Type B pancreatic cell (in vitro differentiated cells): Measurements from ENCODE around the gene KRTAP22-2. TPM values are rescaled to one million over a fixed set of nuclear protein-coding genes. Genes with fewer than 3 reads are reported as not detected.

ENCODE experiments used
- DNase-seq: peaks from one replicate; pipeline ENCODE4 v3.0.0; 2021; ENCODE audit warnings: mixed read lengths; ENCODE audit not compliant: unreplicated experiment; ENCODE audit errors: extremely low spot score
- H3K27ac Mint-ChIP-seq: 2 replicates; pipeline ENCODE4 v1.8.0; 2021; ENCODE audit warnings: mild to moderate bottlenecking, mixed read lengths
- H3K27me3 Mint-ChIP-seq: 2 replicates; pipeline ENCODE4 v1.8.0; 2021; ENCODE audit warnings: mixed read lengths
- H3K36me3 Mint-ChIP-seq: 2 replicates; pipeline ENCODE4 v1.8.0; 2021; ENCODE audit warnings: mixed read lengths
- H3K4me1 Mint-ChIP-seq: one replicate; pipeline ENCODE4 v1.8.0; 2021; ENCODE audit warnings: mixed read lengths; ENCODE audit not compliant: unreplicated experiment
- H3K4me3 Mint-ChIP-seq: 2 replicates; pipeline ENCODE4 v1.8.0; 2021; ENCODE audit warnings: mild to moderate bottlenecking, mixed read lengths
- H3K9me3 Mint-ChIP-seq: 2 replicates; pipeline ENCODE4 v1.8.0; 2021; ENCODE audit warnings: mixed read lengths
- total RNA-seq: library from RNA; stranded (reverse); gene quantifications from 2 replicates; pipeline ENCODE4 v1.2.1, GENCODE V29; 2021; ENCODE audit warnings: low replicate concordance
- TF ChIP-seq, protein P1 (sequence below): fragments of 200-600 bp; sonication (generic); conservative IDR thresholded peaks from 2 replicates; pipeline ENCODE4 v1.5.0; 2021; ENCODE audit warnings: antibody characterized with exemption, mild to moderate bottlenecking

Gene KRTAP22-2
- total RNA-seq, 1 donor from 2014 or later: not detected

DNA sequence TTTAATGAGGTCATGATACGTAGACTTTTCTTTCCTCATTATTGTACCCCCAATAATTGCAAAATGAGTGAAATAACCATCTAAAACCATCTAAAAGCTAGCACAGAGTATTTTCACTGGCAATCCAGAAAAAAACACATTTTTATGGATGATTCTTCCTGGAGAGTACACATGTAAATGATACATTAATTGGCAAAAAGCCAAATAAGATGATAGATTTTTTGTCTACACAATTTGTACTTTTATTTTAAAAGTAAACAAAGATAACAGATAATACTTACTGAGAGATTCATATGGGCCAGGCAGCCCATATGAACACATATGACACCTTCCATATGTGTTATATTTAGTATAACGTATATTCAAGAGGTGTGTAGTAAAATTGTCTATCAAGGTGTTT, 26.6 kb downstream of the KRTAP22-2 start:
- TF ChIP-seq, protein P1, sequence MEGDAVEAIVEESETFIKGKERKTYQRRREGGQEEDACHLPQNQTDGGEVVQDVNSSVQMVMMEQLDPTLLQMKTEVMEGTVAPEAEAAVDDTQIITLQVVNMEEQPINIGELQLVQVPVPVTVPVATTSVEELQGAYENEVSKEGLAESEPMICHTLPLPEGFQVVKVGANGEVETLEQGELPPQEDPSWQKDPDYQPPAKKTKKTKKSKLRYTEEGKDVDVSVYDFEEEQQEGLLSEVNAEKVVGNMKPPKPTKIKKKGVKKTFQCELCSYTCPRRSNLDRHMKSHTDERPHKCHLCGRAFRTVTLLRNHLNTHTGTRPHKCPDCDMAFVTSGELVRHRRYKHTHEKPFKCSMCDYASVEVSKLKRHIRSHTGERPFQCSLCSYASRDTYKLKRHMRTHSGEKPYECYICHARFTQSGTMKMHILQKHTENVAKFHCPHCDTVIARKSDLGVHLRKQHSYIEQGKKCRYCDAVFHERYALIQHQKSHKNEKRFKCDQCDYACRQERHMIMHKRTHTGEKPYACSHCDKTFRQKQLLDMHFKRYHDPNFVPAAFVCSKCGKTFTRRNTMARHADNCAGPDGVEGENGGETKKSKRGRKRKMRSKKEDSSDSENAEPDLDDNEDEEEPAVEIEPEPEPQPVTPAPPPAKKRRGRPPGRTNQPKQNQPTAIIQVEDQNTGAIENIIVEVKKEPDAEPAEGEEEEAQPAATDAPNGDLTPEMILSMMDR: no peak
- H3K27ac Mint-ChIP-seq: no peak overlapping the region
- H3K27me3 Mint-ChIP-seq: no peaks in the 10 kb centered on the region
- H3K4me1 Mint-ChIP-seq: no peaks in the 10 kb centered on the region
- no peaks in the 10 kb centered on the region for H3K36me3 Mint-ChIP-seq
- DNase-seq: no peak
- no peaks in the 10 kb centered on the region for H3K9me3 Mint-ChIP-seq
- no peak overlapping the region for H3K4me3 Mint-ChIP-seq

DNA sequence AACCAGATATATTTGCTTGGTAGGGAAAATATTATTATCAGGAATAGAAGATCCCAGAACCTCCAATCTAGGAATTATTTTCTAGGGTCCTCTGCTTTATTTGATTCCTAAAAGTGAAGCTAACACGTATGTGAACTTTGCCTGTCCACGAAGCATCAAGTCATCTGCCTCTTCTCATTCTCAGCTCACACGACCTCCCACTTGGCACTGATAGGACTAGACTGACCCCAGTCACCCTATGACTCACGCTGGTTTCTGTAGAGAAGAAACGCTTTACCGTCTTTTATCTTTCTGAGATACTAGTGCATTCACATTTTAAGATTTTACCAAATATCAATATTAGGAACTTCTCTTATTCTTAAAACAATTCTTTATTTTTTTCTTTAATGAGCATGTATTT, 27.1 kb downstream of the KRTAP22-2 start:
- Mint-ChIP-seq H3K27me3 (no peaks in the 10 kb centered on the region), H3K9me3 (no peaks in the 10 kb centered on the region), H3K4me1 (no peaks in the 10 kb centered on the region), H3K27ac (no peak overlapping the region), H3K4me3 (no peak overlapping the region), H3K36me3 (no peaks in the 10 kb centered on the region)
- TF ChIP-seq, protein P1: no peak
- DNase-seq: no peak

DNA sequence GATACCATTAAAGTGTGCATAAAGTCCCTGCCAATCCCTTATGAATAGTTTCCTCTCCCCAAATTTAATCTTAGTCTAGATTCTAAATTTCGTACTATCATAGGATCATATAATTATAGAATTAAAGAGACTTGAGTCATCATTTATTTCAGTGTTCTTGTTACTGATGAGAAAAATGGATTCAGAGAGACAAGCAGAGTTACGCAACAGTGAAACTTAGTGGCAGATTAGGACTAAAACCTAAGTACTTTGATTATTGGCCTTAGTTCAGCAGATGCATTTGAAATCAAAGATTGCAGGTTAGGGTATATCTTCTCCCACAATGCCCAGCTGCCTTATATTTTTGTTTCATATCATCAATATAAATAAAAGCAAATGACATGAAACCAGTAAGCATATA, 28.2 kb downstream of the KRTAP22-2 start:
- peak overlapping the region; percentile 31 for H3K27ac Mint-ChIP-seq
- TF ChIP-seq, protein P1: no peak

DNA sequence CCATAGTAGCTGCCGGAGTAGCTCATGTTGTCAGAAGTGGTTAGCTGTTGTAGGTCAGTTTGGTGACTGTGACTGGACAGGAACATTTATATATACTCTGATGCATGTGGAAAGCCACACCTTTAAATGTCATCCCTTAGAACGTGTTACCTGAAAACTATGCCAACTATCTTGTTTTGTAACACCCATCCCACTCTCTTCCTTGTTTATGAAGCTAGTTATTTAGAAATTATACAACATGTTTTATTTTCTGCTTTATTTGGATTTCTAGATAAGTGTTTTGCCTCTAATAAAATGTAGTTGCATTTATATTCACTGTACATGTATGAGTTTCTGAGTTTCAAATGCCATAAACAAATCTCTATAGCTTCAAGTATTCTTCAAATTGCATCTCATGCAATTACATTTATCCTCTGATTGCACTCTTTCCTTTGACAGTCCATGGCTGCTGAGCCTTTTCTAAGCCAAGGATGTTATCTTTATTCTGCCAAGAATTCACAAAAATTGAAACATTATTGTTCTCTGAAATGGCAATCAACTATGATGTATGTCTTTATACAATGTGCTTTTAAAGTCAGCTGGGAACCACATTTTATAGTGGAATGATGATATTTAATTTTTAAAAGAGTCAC, 28.8 kb downstream of the KRTAP22-2 start, which contains the start of gene KRTAP19-7:
TSS of gene KRTAP19-7 (minus strand) at position 51 of the 632 bp plus-strand sequence. CDS start at position 26, 25 bp downstream.
- TF ChIP-seq, protein P1: no peak
- no peaks in the 10 kb centered on the region for H3K27me3 Mint-ChIP-seq
- no peaks in the 10 kb centered on the region for H3K4me1 Mint-ChIP-seq
- no peaks in the 10 kb centered on the region for H3K36me3 Mint-ChIP-seq
- H3K9me3 Mint-ChIP-seq: no peaks in the 10 kb centered on the region
- no peak within 1 kb of the TSS for H3K4me3 Mint-ChIP-seq
- no peak for DNase-seq
- peak within 1 kb of the TSS; percentile 31 for H3K27ac Mint-ChIP-seq

More for the DNA sequence above, 28.2 kb downstream of the KRTAP22-2 start:
- DNase-seq: no peak
- no peaks in the 10 kb centered on the region for H3K4me1 Mint-ChIP-seq
- no peaks in the 10 kb centered on the region for H3K36me3 Mint-ChIP-seq
- H3K4me3 Mint-ChIP-seq: no peak overlapping the region
- no peaks in the 10 kb centered on the region for H3K27me3 Mint-ChIP-seq
- no peaks in the 10 kb centered on the region for H3K9me3 Mint-ChIP-seq

DNA sequence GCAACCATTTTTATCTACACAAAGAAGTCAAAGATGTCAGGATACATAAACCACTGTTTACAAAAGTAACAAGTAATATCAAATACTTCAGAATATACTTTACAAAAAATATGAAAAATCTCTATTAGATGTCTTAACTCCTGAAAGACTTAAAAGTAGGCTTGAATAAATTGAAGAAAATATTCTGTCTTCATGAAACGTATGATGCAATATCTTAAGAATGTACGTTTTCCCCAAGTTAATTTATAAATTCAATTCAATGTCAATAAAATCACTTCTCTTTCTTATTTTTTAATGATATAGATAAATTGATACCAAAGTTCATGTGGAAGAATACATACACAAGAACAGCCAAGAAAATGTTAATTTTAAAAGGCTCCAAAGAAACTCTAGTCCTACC, 35.1 kb downstream of the KRTAP22-2 start:
- H3K4me1 Mint-ChIP-seq: no peaks in the 10 kb centered on the region
- no peak for DNase-seq
- no peaks in the 10 kb centered on the region for H3K9me3 Mint-ChIP-seq
- no peak overlapping the region for H3K4me3 Mint-ChIP-seq
- no peak overlapping the region for H3K27ac Mint-ChIP-seq
- no peaks in the 10 kb centered on the region for H3K36me3 Mint-ChIP-seq
- TF ChIP-seq, protein P1: no peak
- H3K27me3 Mint-ChIP-seq: no peaks in the 10 kb centered on the region
